Prostate gland (tissue), 2 donors: Measurements from ENCODE around the gene IL20.

Experiments
- CTCF ChIP-seq, 4 experiments: fragments of 200-600 bp in 2 of 4; fragments of 450-650 bp in 2 of 4; sonication (generic) in 2 of 4; IDR thresholded peaks; 1 replicate in 3 of 4; 2 replicates in 1 of 4; pipeline ENCODE4 v1.5.1; 2016 to 2019; ENCODE audit warnings: antibody characterized with exemption in 4 of 4, mild to moderate bottlenecking in 2 of 4, moderate library complexity in 2 of 4
- POLR2A ChIP-seq: fragments of 450-650 bp; IDR thresholded peaks from one replicate; pipeline ENCODE4 v1.6.1; 2016; ENCODE audit warnings: antibody characterized with exemption, mild to moderate bottlenecking

GRCh38 chr1:206829875-206830274 is 35.5 kb upstream of the IL20 start:
- TF ChIP-seq CTCF (IDR thresholded peaks at IDR 0.05) (no peak), POLR2A (no peak)
